ENCODE results near the gene NHS. TPM values are rescaled to one million over a fixed set of nuclear protein-coding genes. Genes with fewer than 3 reads are reported as not detected.

The NHS gene
- total RNA-seq, 4 donors from 2014 or later = 5.0 to 8.7 (median 6.2) TPM

GRCh38 chrX:17738737-17739535 lies 363.9 kb downstream of the NHS start:
- intact Hi-C loops (cut with DNase I) = no loop called here
- Histone ChIP-seq H3K9me3 (no peaks in the 10 kb centered on the region), H3K27me3 (no peaks in the 10 kb centered on the region), H3K36me3 (no peaks in the 10 kb centered on the region), H3K4me1 (peaks cover 0 to 18% (median 8%) of the 10 kb centered on the region in 4 donors), H3K4me3 (peak overlapping the region; percentile 58 to 68 (median 64)), H3K27ac (replicated peaks in 1 of 4) (peak overlapping the region; percentile 86 to 95 (median 92))
- DNase-seq (ENCODE audit: extremely low spot score) = no peak
- 46% methylated on average over 6 of the region's 6 CpGs for WGBS
- no peak for TF ChIP-seq EP300 (IDR thresholded peaks at IDR 0.05)
- TF ChIP-seq CTCF (IDR thresholded peaks at IDR 0.05) = no peak
- no peak for TF ChIP-seq POLR2A (IDR thresholded peaks at IDR 0.05; ENCODE audit: low read depth)
- no peak for TF ChIP-seq POLR2AphosphoS5 (IDR thresholded peaks at IDR 0.05)

- no peak for TF ChIP-seq POLR2A (IDR thresholded peaks at IDR 0.05; ENCODE audit: low read depth)
- TF ChIP-seq EP300 (IDR thresholded peaks at IDR 0.05) = no peak
- TF ChIP-seq CTCF (IDR thresholded peaks at IDR 0.05) = no peak
- TF ChIP-seq POLR2AphosphoS5 (IDR thresholded peaks at IDR 0.05) = no peak
- intact Hi-C loops (cut with DNase I) = no loop called here
Observed at GRCh38 chrX:17740137-17741122, 365.4 kb downstream of the NHS start.

GRCh38 chrX:17741123-17741511 lies 366.1 kb downstream of the NHS start:
- Histone ChIP-seq H3K36me3 (no peaks in the 10 kb centered on the region), H3K9me3 (no peaks in the 10 kb centered on the region), H3K4me3 (no peak overlapping the region), H3K4me1 (peaks cover 0 to 14% (median 7%) of the 10 kb centered on the region in 4 donors), H3K27ac (replicated peaks in 1 of 4) (no peak overlapping the region), H3K27me3 (no peaks in the 10 kb centered on the region)
- intact Hi-C loops (cut with DNase I) = no loop called here
- TF ChIP-seq EP300 (IDR thresholded peaks at IDR 0.05) = no peak
- no peak for TF ChIP-seq POLR2A (IDR thresholded peaks at IDR 0.05; ENCODE audit: low read depth)
- TF ChIP-seq POLR2AphosphoS5 (IDR thresholded peaks at IDR 0.05) = no peak
- TF ChIP-seq CTCF (IDR thresholded peaks at IDR 0.05) = no peak
- DNase-seq (ENCODE audit: extremely low spot score) = no peak
- 70% methylated on average over 6 of the region's 9 CpGs for WGBS

More at GRCh38 chrX:17740137-17741122, 365.4 kb downstream of the NHS start:
- DNase-seq (ENCODE audit: extremely low spot score) = no peak
- H3K4me3 ChIP-seq = no peak overlapping the region
- no peak overlapping the region for H3K27ac ChIP-seq (replicated peaks in 1 of 4)
- no peaks in the 10 kb centered on the region for H3K27me3 ChIP-seq
- 78% methylated on average over 11 of the region's 11 CpGs for WGBS
- peaks cover 0 to 18% (median 8%) of the 10 kb centered on the region in 4 donors for H3K4me1 ChIP-seq
- H3K9me3 ChIP-seq = no peaks in the 10 kb centered on the region
- H3K36me3 ChIP-seq = no peaks in the 10 kb centered on the region

- H3K4me3 ChIP-seq = no peak overlapping the region
- intact Hi-C loops (cut with DNase I) = no loop called here
- H3K27ac ChIP-seq (replicated peaks in 1 of 4) = no peak overlapping the region
- TF ChIP-seq CTCF (IDR thresholded peaks at IDR 0.05) = no peak
- TF ChIP-seq POLR2AphosphoS5 (IDR thresholded peaks at IDR 0.05) = no peak
- no peak for TF ChIP-seq POLR2A (IDR thresholded peaks at IDR 0.05; ENCODE audit: low read depth)
- TF ChIP-seq EP300 (IDR thresholded peaks at IDR 0.05) = no peak
- H3K27me3 ChIP-seq = no peaks in the 10 kb centered on the region
- peaks cover 0 to 7% (median 3%) of the 10 kb centered on the region in 4 donors for H3K4me1 ChIP-seq
- no peaks in the 10 kb centered on the region for H3K36me3 ChIP-seq
- DNase-seq (ENCODE audit: extremely low spot score) = no peak
- H3K9me3 ChIP-seq = no peaks in the 10 kb centered on the region
- WGBS = 35% methylated on average over 2 of the region's 2 CpGs
Observed at GRCh38 chrX:17743913-17744312, 368.9 kb downstream of the NHS start.

All from esophagus muscularis mucosa (tissue), 4 donors.